ENCODE results near the gene NID1. TPM values are rescaled to one million over a fixed set of nuclear protein-coding genes. Genes with fewer than 3 reads are reported as not detected.
"Not testable (repeated sequence)": the region's sequence is repeated elsewhere in the genome, so short reads cannot be mapped to it uniquely, and the experiment has no call there.

NID1 gene
- total RNA-seq, 2 donors from 2014 or later = 0.45 to 2.6 TPM

GRCh38 chr1:235986869-235987268 is 78.0 kb downstream of the NID1 start:
- ATAC-seq (no peak), DNase-seq (no peak)
- Mint-ChIP-seq H3K4me1 (no peaks in the 10 kb centered on the region), H3K27me3 (peaks cover 4% of the 10 kb centered on the region), H3K36me3 (ENCODE audit: low read depth) (peaks cover 2% of the 10 kb centered on the region), H3K4me3 (no peak overlapping the region), H3K27ac (no peak overlapping the region)
- H3K9me3 ChIP-seq (ENCODE audit: control insufficient read depth, low read length, poor library complexity, severe bottlenecking) = no peaks in the 10 kb centered on the region

GRCh38 chr1:235984041-235984825 is 80.7 kb downstream of the NID1 start:
- no peak for DNase-seq
- no peak overlapping the region for H3K27ac Mint-ChIP-seq
- ATAC-seq = no peak
- H3K4me1 Mint-ChIP-seq = no peaks in the 10 kb centered on the region
- no peak overlapping the region for H3K4me3 Mint-ChIP-seq
- peaks cover 2% of the 10 kb centered on the region for H3K36me3 Mint-ChIP-seq (ENCODE audit: low read depth)
- H3K9me3 ChIP-seq (ENCODE audit: control insufficient read depth, low read length, poor library complexity, severe bottlenecking) = no peaks in the 10 kb centered on the region
- peaks cover 14% of the 10 kb centered on the region for H3K27me3 Mint-ChIP-seq

- no peaks in the 10 kb centered on the region for H3K36me3 Mint-ChIP-seq (ENCODE audit: low read depth)
- H3K27me3 Mint-ChIP-seq = peaks cover 25% of the 10 kb centered on the region
- H3K27ac Mint-ChIP-seq = no peak overlapping the region
- ATAC-seq (no peak), DNase-seq (no peak)
- H3K9me3 ChIP-seq (ENCODE audit: control insufficient read depth, low read length, poor library complexity, severe bottlenecking) = no peaks in the 10 kb centered on the region
- H3K4me1 Mint-ChIP-seq = peaks cover 2% of the 10 kb centered on the region
- no peak overlapping the region for H3K4me3 Mint-ChIP-seq
Measured at GRCh38 chr1:235980976-235981375, 83.9 kb downstream of the NID1 start.

GRCh38 chr1:235979716-235980333 is 85.1 kb downstream of the NID1 start:
- no peak overlapping the region for H3K4me3 Mint-ChIP-seq
- H3K27ac Mint-ChIP-seq = no peak overlapping the region
- H3K27me3 Mint-ChIP-seq = peaks cover 25% of the 10 kb centered on the region
- no peak for ATAC-seq
- no peak for DNase-seq
- no peaks in the 10 kb centered on the region for H3K36me3 Mint-ChIP-seq (ENCODE audit: low read depth)
- peaks cover 2% of the 10 kb centered on the region for H3K4me1 Mint-ChIP-seq
- no peaks in the 10 kb centered on the region for H3K9me3 ChIP-seq (ENCODE audit: control insufficient read depth, low read length, poor library complexity, severe bottlenecking)

GRCh38 chr1:235979176-235979575 is 85.7 kb downstream of the NID1 start:
- Mint-ChIP-seq H3K36me3 (ENCODE audit: low read depth) (no peaks in the 10 kb centered on the region), H3K27me3 (peaks cover 25% of the 10 kb centered on the region), H3K4me1 (peaks cover 2% of the 10 kb centered on the region), H3K27ac (no peak overlapping the region), H3K4me3 (no peak overlapping the region)
- no peak for DNase-seq
- no peaks in the 10 kb centered on the region for H3K9me3 ChIP-seq (ENCODE audit: control insufficient read depth, low read length, poor library complexity, severe bottlenecking)
- ATAC-seq = no peak

- no peak for ATAC-seq
- Mint-ChIP-seq H3K36me3 (ENCODE audit: low read depth) (no peaks in the 10 kb centered on the region), H3K27ac (no peak overlapping the region), H3K4me3 (no peak overlapping the region), H3K27me3 (peaks cover 28% of the 10 kb centered on the region), H3K4me1 (peaks cover 11% of the 10 kb centered on the region)
- H3K9me3 ChIP-seq (ENCODE audit: control insufficient read depth, low read length, poor library complexity, severe bottlenecking) = no peaks in the 10 kb centered on the region
- DNase-seq = no peak
Measured at GRCh38 chr1:235976490-235976889, 88.4 kb downstream of the NID1 start.

- Mint-ChIP-seq H3K27ac (no peak overlapping the region), H3K4me3 (no peak overlapping the region), H3K4me1 (peaks cover 15% of the 10 kb centered on the region), H3K27me3 (peaks cover 18% of the 10 kb centered on the region), H3K36me3 (ENCODE audit: low read depth) (no peaks in the 10 kb centered on the region)
- DNase-seq (no peak), ATAC-seq (no peak)
- no peaks in the 10 kb centered on the region for H3K9me3 ChIP-seq (ENCODE audit: control insufficient read depth, low read length, poor library complexity, severe bottlenecking)
Measured at GRCh38 chr1:235974616-235975015, 90.3 kb downstream of the NID1 start.

GRCh38 chr1:235972691-235973090 is 92.2 kb downstream of the NID1 start:
- H3K4me1 Mint-ChIP-seq = peaks cover 15% of the 10 kb centered on the region
- not testable (repeated sequence) for DNase-seq; H3K36me3 Mint-ChIP-seq (ENCODE audit: low read depth); H3K4me3 Mint-ChIP-seq; ATAC-seq; H3K9me3 ChIP-seq (ENCODE audit: control insufficient read depth, low read length, poor library complexity, severe bottlenecking)
- peaks cover 18% of the 10 kb centered on the region for H3K27me3 Mint-ChIP-seq
- peak overlapping the region; percentile 92 for H3K27ac Mint-ChIP-seq

- no peak for DNase-seq
- H3K36me3 Mint-ChIP-seq (ENCODE audit: low read depth) = no peaks in the 10 kb centered on the region
- peaks cover 15% of the 10 kb centered on the region for H3K4me1 Mint-ChIP-seq
- H3K27me3 Mint-ChIP-seq = peaks cover 18% of the 10 kb centered on the region
- H3K27ac Mint-ChIP-seq = peak overlapping the region; percentile 92
- ATAC-seq = no peak
- H3K4me3 Mint-ChIP-seq = peak overlapping the region; percentile 66
- H3K9me3 ChIP-seq (ENCODE audit: control insufficient read depth, low read length, poor library complexity, severe bottlenecking) = no peaks in the 10 kb centered on the region
Measured at GRCh38 chr1:235972311-235972689, 92.6 kb downstream of the NID1 start.

GRCh38 chr1:235971571-235972310 is 93.1 kb downstream of the NID1 start:
- DNase-seq = peak; percentile 59 to 84 (median 69)
- Mint-ChIP-seq H3K27me3 (peaks cover 12% of the 10 kb centered on the region), H3K27ac (peak overlapping the region; percentile 92), H3K4me1 (peaks cover 13% of the 10 kb centered on the region), H3K4me3 (peak overlapping the region; percentile 66), H3K36me3 (ENCODE audit: low read depth) (no peaks in the 10 kb centered on the region)
- ATAC-seq = peak; percentile 100
- no peaks in the 10 kb centered on the region for H3K9me3 ChIP-seq (ENCODE audit: control insufficient read depth, low read length, poor library complexity, severe bottlenecking)

GRCh38 chr1:235971020-235971419 is 93.9 kb downstream of the NID1 start:
- H3K9me3 ChIP-seq (ENCODE audit: control insufficient read depth, low read length, poor library complexity, severe bottlenecking) = no peaks in the 10 kb centered on the region
- peak overlapping the region; percentile 92 for H3K27ac Mint-ChIP-seq
- peaks cover 18% of the 10 kb centered on the region for H3K4me1 Mint-ChIP-seq
- H3K4me3 Mint-ChIP-seq = peak overlapping the region; percentile 47
- DNase-seq (no peak), ATAC-seq (no peak)
- H3K27me3 Mint-ChIP-seq = peaks cover 7% of the 10 kb centered on the region
- no peaks in the 10 kb centered on the region for H3K36me3 Mint-ChIP-seq (ENCODE audit: low read depth)

GRCh38 chr1:235968831-235969230 is 96.1 kb downstream of the NID1 start:
- Mint-ChIP-seq H3K27me3 (peaks cover 7% of the 10 kb centered on the region), H3K36me3 (ENCODE audit: low read depth) (no peaks in the 10 kb centered on the region), H3K4me1 (peaks cover 22% of the 10 kb centered on the region), H3K4me3 (no peak overlapping the region), H3K27ac (no peak overlapping the region)
- DNase-seq (no peak), ATAC-seq (no peak)
- no peaks in the 10 kb centered on the region for H3K9me3 ChIP-seq (ENCODE audit: control insufficient read depth, low read length, poor library complexity, severe bottlenecking)

GRCh38 chr1:235966134-235966533 is 98.8 kb downstream of the NID1 start:
- not testable (repeated sequence) for DNase-seq; H3K9me3 ChIP-seq (ENCODE audit: control insufficient read depth, low read length, poor library complexity, severe bottlenecking); H3K36me3 Mint-ChIP-seq (ENCODE audit: low read depth); ATAC-seq; H3K27ac Mint-ChIP-seq; H3K4me3 Mint-ChIP-seq
- H3K27me3 Mint-ChIP-seq = peaks cover 18% of the 10 kb centered on the region
- H3K4me1 Mint-ChIP-seq = peaks cover 12% of the 10 kb centered on the region

Measured in T-helper 17 cell (primary cell).